WTC11 (cell line): ENCODE measurements around the gene COL4A1. TPM values are rescaled to one million over a fixed set of nuclear protein-coding genes. Genes with fewer than 3 reads are reported as not detected.
A peak's percentile ranks its signal among the peaks of the same experiment; 100 is the strongest.

Experiments used
- ATAC-seq: fragments of 200-7000 bp; cut with Tn5 transposase; 2 replicates; pipeline ENCODE4 v1.10.0; 2021; ENCODE audit warnings: mild to moderate bottlenecking, moderate library complexity
- Bru-seq: library from RNA; stranded (reverse); fragments of 400-500 nt; gene quantifications from one replicate; lab custom pipeline; 2021; lab: Mats Ljungman, UMichigan
- CTCF ChIA-PET: fragments of 300-600 bp; sonication (Branson Sonifier 250); formaldehyde crosslinking; loops from one replicate; lab custom pipeline; 2021; ENCODE audit warnings: antibody characterized with exemption; lab: Charles Lee
- POLR2A ChIA-PET: fragments of 350-600 bp; sonication (Branson Sonifier 250); formaldehyde crosslinking; loops from one replicate; lab custom pipeline; 2021; ENCODE audit warnings: antibody characterized with exemption; lab: Charles Lee
- DNase-seq: peaks from one replicate; pipeline ENCODE4 v3.0.0; 2021; ENCODE audit warnings: low spot score
- H3K27ac Mint-ChIP-seq: 2 replicates; pipeline ENCODE4 v1.8.0; 2021; ENCODE audit warnings: mixed read lengths
- H3K27me3 Mint-ChIP-seq: 2 replicates; pipeline ENCODE4 v1.8.0; 2021; ENCODE audit warnings: low read depth, mild to moderate bottlenecking, moderate library complexity, mixed read lengths
- H3K36me3 Mint-ChIP-seq: 2 replicates; pipeline ENCODE4 v1.8.0; 2021; ENCODE audit warnings: mixed read lengths
- H3K4me1 Mint-ChIP-seq: 2 replicates; pipeline ENCODE4 v1.8.0; 2022; ENCODE audit warnings: mixed read lengths
- H3K4me3 Mint-ChIP-seq: 2 replicates; pipeline ENCODE4 v1.8.0; 2021; ENCODE audit warnings: mild to moderate bottlenecking, moderate library complexity, mixed read lengths
- H3K9me3 Mint-ChIP-seq: 2 replicates; pipeline ENCODE4 v1.8.0; 2021; ENCODE audit warnings: mixed read lengths
- ATF2 ChIP-seq: sonication (generic); formaldehyde crosslinking; IDR thresholded peaks from 2 replicates; pipeline ENCODE4 v1.8.1; 2022; ENCODE audit warnings: low read depth, missing genetic modification reagents, borderline replicate concordance
- CREB1 ChIP-seq: sonication (generic); formaldehyde crosslinking; IDR thresholded peaks from 2 replicates; pipeline ENCODE4 v1.8.0; 2023; ENCODE audit warnings: mild to moderate bottlenecking, missing genetic modification reagents
- CTCF ChIP-seq: fragments of 200-600 bp; IDR thresholded peaks from 2 replicates; pipeline ENCODE4 v1.8.0; 2022; ENCODE audit warnings: antibody characterized with exemption
- FOXP1 ChIP-seq: sonication (generic); formaldehyde crosslinking; IDR thresholded peaks from 2 replicates; pipeline ENCODE4 v1.8.0; 2022; ENCODE audit warnings: missing genetic modification reagents, mild to moderate bottlenecking, moderate library complexity, borderline replicate concordance
- FOXP4 ChIP-seq: sonication (generic); formaldehyde crosslinking; IDR thresholded peaks from 2 replicates; pipeline ENCODE4 v1.8.0; 2022; ENCODE audit warnings: mild to moderate bottlenecking, missing genetic modification reagents
- GRHL2 ChIP-seq: fragments of 250-450 bp; sonication (Bioruptor Pico); IDR thresholded peaks from 2 replicates; pipeline ENCODE4 v1.8.0; 2022; ENCODE audit warnings: mild to moderate bottlenecking, moderate library complexity; ENCODE audit not compliant: insufficient replicate concordance, severe bottlenecking
- HMGA2 ChIP-seq: fragments of 250-450 bp; sonication (Bioruptor Pico); IDR thresholded peaks from 2 replicates; pipeline ENCODE4 v1.4.0; 2021; ENCODE audit warnings: mild to moderate bottlenecking, moderate library complexity
- HMGXB4 ChIP-seq: sonication (generic); formaldehyde crosslinking; IDR thresholded peaks from 2 replicates; pipeline ENCODE4 v1.8.1; 2023; ENCODE audit warnings: mild to moderate bottlenecking, moderate library complexity, missing genetic modification reagents
- IRF2 ChIP-seq: sonication (generic); formaldehyde crosslinking; IDR thresholded peaks from 2 replicates; pipeline ENCODE4 v1.8.0; 2022; ENCODE audit warnings: low read depth, missing genetic modification reagents, borderline replicate concordance
- JAZF1 ChIP-seq: fragments of 250-450 bp; sonication (Bioruptor Pico); IDR thresholded peaks from 2 replicates; pipeline ENCODE4 v1.9.0; 2021; ENCODE audit warnings: moderate library complexity, mild to moderate bottlenecking, inconsistent platforms
- JUN ChIP-seq: sonication (generic); formaldehyde crosslinking; IDR thresholded peaks from 2 replicates; pipeline ENCODE4 v1.8.0; 2023; ENCODE audit warnings: mild to moderate bottlenecking, missing genetic modification reagents
- KAT7 ChIP-seq: sonication (generic); formaldehyde crosslinking; IDR thresholded peaks from 2 replicates; pipeline ENCODE4 v1.8.1; 2023; ENCODE audit warnings: missing genetic modification reagents, mild to moderate bottlenecking, borderline replicate concordance
- MXD4 ChIP-seq: fragments of 250-450 bp; sonication (Bioruptor Pico); IDR thresholded peaks from 2 replicates; pipeline ENCODE4 v1.8.0; 2021; ENCODE audit warnings: mild to moderate bottlenecking, moderate library complexity, borderline replicate concordance
- MYBL2 ChIP-seq: sonication (generic); formaldehyde crosslinking; IDR thresholded peaks from 2 replicates; pipeline ENCODE4 v1.8.1; 2023; ENCODE audit warnings: mild to moderate bottlenecking, moderate library complexity, missing genetic modification reagents
- NR3C1 ChIP-seq: sonication (generic); formaldehyde crosslinking; conservative IDR thresholded peaks from 2 replicates; pipeline ENCODE4 v1.8.1; 2023; ENCODE audit warnings: low read depth, mild to moderate bottlenecking, missing genetic modification reagents
- TCF7 ChIP-seq: sonication (generic); formaldehyde crosslinking; IDR thresholded peaks from 2 replicates; pipeline ENCODE4 v1.8.0; 2022; ENCODE audit warnings: mild to moderate bottlenecking, low read depth, missing genetic modification reagents, moderate library complexity
- USF2 ChIP-seq: sonication (generic); formaldehyde crosslinking; IDR thresholded peaks from 2 replicates; pipeline ENCODE4 v1.8.1; 2023; ENCODE audit warnings: mild to moderate bottlenecking, missing genetic modification reagents, moderate library complexity
- ZNF219 ChIP-seq: sonication (generic); formaldehyde crosslinking; IDR thresholded peaks from 2 replicates; pipeline ENCODE4 v1.8.0; 2023; ENCODE audit warnings: missing genetic modification reagents, mild to moderate bottlenecking, borderline replicate concordance
- ZNF263 ChIP-seq: sonication (generic); formaldehyde crosslinking; IDR thresholded peaks from 2 replicates; pipeline ENCODE4 v1.8.1; 2022; ENCODE audit warnings: low read depth, mild to moderate bottlenecking, moderate library complexity, missing genetic modification reagents
- ZNF396 ChIP-seq: fragments of 250-450 bp; sonication (Bioruptor Pico); IDR thresholded peaks from 2 replicates; pipeline ENCODE4 v1.8.0; 2021; ENCODE audit warnings: mild to moderate bottlenecking, moderate library complexity, borderline replicate concordance
- long read RNA-seq, 3 experiments: library from RNA in 1 of 3; library from capped mRNA in 1 of 3; library from polyadenylated mRNA in 1 of 3; unstranded in 2 of 3; stranded (forward) in 1 of 3; transcript quantifications; one replicate each; pipeline ENCODE4 v2.0.0, GENCODE V29; 2021
- total RNA-seq: library from RNA; stranded (reverse); gene quantifications from 3 replicates; pipeline ENCODE4 v1.2.3, GENCODE V29; 2021
- TF ChIP-seq, protein P1 (sequence below): sonication (generic); formaldehyde crosslinking; IDR thresholded peaks from 2 replicates; pipeline ENCODE4 v1.8.1; 2023; ENCODE audit warnings: mild to moderate bottlenecking, missing genetic modification reagents
- TF ChIP-seq, protein P2 (sequence below): sonication (generic); formaldehyde crosslinking; IDR thresholded peaks from 2 replicates; pipeline ENCODE4 v1.8.0; 2022; ENCODE audit warnings: mild to moderate bottlenecking, missing genetic modification reagents
- TF ChIP-seq, protein P3 (sequence below): sonication (generic); formaldehyde crosslinking; IDR thresholded peaks from 2 replicates; pipeline ENCODE4 v1.8.0; 2023; ENCODE audit warnings: missing genetic modification reagents

The COL4A1 gene
- total RNA-seq: 75.0 to 89.6 TPM (median 82.3 TPM) in 3 replicates
- percentile 65 among the genes with signal in this experiment for Bru-seq, nascent RNA
- long read RNA-seq, experiment 1, full-length matches to known transcripts: 57 of 175 reads
- long read RNA-seq, experiment 1, partial matches to known transcripts: 96 of 175 reads
- long read RNA-seq, experiment 1, other reads (novel, unspliced or antisense): 22 of 175 reads
- long read RNA-seq, experiment 2, partial matches to known transcripts: 60 of 101 reads
- long read RNA-seq, experiment 2, other reads (novel, unspliced or antisense): 40 of 101 reads
- long read RNA-seq, experiment 3: 0 reads

GRCh38 chr13:110306960-110307766 is at the start of gene COL4A1, which contains the start of gene COL4A2:
COL4A1 (minus strand) TSS chr13:110307157; CDS start chr13:110307027, 130 bp downstream.
COL4A2 (plus strand) TSS chr13:110307284; CDS start chr13:110307904, 620 bp downstream.
- ChIA-PET CTCF (interaction anchor here (0.6 to 3.8 kb wide), 13 partner anchors 11 to 464 kb away, joined by 3 to 29 read pairs (median 4); partner anchors contain the start of gene RAB20), POLR2A (interaction anchor here (0.6 to 2.5 kb wide), 11 partner anchors 9 to 148 kb away, joined by 3 to 11 read pairs (median 3); no protein-coding TSS in a partner anchor)
- peak; percentile 51 for ATAC-seq
- H3K4me3 Mint-ChIP-seq: peak within 1 kb of the TSS; percentile 88
- H3K27ac Mint-ChIP-seq: no peak within 1 kb of the TSS
- no peaks in the 10 kb centered on the region for H3K9me3 Mint-ChIP-seq
- H3K27me3 Mint-ChIP-seq: peaks cover 35% of the 10 kb centered on the region
- no peaks in the 10 kb centered on the region for H3K36me3 Mint-ChIP-seq
- H3K4me1 Mint-ChIP-seq: peaks cover 34% of the 10 kb centered on the region
- DNase-seq: peak; percentile 76
- TF ChIP-seq NR3C1 (CRISPR knock-in tag) (no peak), ZNF396 (no peak), MXD4 (no peak), KAT7 (CRISPR knock-in tag) (peak; percentile 69; the same call in 1 of the 2 replicates), ATF2 (CRISPR knock-in tag) (no peak), ZNF263 (CRISPR knock-in tag) (no peak; the same call in none of the 2 replicates), FOXP1 (CRISPR knock-in tag) (peak; percentile 30; the same call in 1 of the 2 replicates), USF2 (no peak), JUN (CRISPR knock-in tag) (no peak), TCF7 (CRISPR knock-in tag) (no peak), JAZF1 (CRISPR knock-in tag) (no peak), HMGA2 (CRISPR knock-in tag) (no peak), IRF2 (CRISPR knock-in tag) (no peak), CREB1 (CRISPR knock-in tag) (no peak), CTCF (no peak), HMGXB4 (CRISPR knock-in tag) (peak; percentile 92), GRHL2 (CRISPR knock-in tag) (no peak), MYBL2 (CRISPR knock-in tag) (no peak), ZNF219 (CRISPR knock-in tag) (peak; percentile 58; the same call in 1 of the 2 replicates), FOXP4 (CRISPR knock-in tag) (peak; percentile 78; the same call in 1 of the 2 replicates)
- TF ChIP-seq, protein P1, sequence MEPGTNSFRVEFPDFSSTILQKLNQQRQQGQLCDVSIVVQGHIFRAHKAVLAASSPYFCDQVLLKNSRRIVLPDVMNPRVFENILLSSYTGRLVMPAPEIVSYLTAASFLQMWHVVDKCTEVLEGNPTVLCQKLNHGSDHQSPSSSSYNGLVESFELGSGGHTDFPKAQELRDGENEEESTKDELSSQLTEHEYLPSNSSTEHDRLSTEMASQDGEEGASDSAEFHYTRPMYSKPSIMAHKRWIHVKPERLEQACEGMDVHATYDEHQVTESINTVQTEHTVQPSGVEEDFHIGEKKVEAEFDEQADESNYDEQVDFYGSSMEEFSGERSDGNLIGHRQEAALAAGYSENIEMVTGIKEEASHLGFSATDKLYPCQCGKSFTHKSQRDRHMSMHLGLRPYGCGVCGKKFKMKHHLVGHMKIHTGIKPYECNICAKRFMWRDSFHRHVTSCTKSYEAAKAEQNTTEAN (CRISPR knock-in tag): peak; percentile 47; the same call in 1 of the 2 replicates
- TF ChIP-seq, protein P2, sequence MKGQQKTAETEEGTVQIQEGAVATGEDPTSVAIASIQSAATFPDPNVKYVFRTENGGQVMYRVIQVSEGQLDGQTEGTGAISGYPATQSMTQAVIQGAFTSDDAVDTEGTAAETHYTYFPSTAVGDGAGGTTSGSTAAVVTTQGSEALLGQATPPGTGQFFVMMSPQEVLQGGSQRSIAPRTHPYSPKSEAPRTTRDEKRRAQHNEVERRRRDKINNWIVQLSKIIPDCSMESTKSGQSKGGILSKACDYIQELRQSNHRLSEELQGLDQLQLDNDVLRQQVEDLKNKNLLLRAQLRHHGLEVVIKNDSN: no peak
- TF ChIP-seq, protein P3, sequence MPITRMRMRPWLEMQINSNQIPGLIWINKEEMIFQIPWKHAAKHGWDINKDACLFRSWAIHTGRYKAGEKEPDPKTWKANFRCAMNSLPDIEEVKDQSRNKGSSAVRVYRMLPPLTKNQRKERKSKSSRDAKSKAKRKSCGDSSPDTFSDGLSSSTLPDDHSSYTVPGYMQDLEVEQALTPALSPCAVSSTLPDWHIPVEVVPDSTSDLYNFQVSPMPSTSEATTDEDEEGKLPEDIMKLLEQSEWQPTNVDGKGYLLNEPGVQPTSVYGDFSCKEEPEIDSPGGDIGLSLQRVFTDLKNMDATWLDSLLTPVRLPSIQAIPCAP (CRISPR knock-in tag): peak; percentile 60; the same call in 1 of the 2 replicates
